ENCODE results near the gene APCDD1. TPM values are rescaled to one million over a fixed set of nuclear protein-coding genes. Genes with fewer than 3 reads are reported as not detected.
A peak's percentile ranks its signal among the peaks of the same experiment; 100 is the strongest.

Gene APCDD1
- total RNA-seq, 1 experiment from 2014 or later, result 0.54 TPM

DNA sequence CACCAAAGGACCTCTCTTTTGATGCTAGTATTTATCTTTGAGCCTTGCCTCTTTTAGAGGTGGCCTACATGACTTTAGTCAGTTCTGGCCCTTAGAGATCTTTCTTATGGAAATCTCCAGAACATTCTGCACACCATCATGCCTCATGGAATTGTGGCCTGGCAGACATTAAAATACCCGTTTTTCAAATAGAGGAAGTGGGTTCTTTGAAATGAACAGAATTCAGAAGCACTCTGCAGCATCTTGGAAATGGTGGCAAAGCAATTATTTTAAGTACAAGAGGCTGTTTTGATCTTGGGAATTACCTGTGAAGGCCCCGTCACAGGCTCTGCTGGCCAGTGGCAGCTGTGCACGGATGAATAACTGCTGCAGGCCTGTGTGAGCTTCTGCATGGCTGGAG is 40.7 kb upstream of the APCDD1 start:
- BruUV-seq (replicated peaks), result no TSS peak
- H3K9me3 Mint-ChIP-seq (ENCODE audit: unreplicated experiment), result no peaks in the 10 kb centered on the region
- peaks cover 39% of the 10 kb centered on the region for H3K4me1 Mint-ChIP-seq (ENCODE audit: insufficient read depth, unreplicated experiment)
- H3K27me3 Mint-ChIP-seq (ENCODE audit: insufficient read depth, unreplicated experiment), result no peaks in the 10 kb centered on the region
- no peak overlapping the region for H3K27ac Mint-ChIP-seq (ENCODE audit: low read depth, unreplicated experiment)
- ChIA-PET CTCF (interaction anchor here (1.0 kb wide), 1 partner anchor 19 kb away, joined by 3 read pairs; no protein-coding TSS in a partner anchor), POLR2A (interaction anchor here (0.5 to 2.4 kb wide), 10 partner anchors 8 to 457 kb away, joined by 3 to 10 read pairs (median 4); partner anchors contain the start of gene NAPG)
- intact Hi-C loops (cut with micrococcal nuclease), result no loop called here
- no peak for DNase-seq (ENCODE audit: unreplicated experiment)
- H3K36me3 Mint-ChIP-seq (ENCODE audit: insufficient read depth, unreplicated experiment), result no peaks in the 10 kb centered on the region
- TF ChIP-seq, protein P1, sequence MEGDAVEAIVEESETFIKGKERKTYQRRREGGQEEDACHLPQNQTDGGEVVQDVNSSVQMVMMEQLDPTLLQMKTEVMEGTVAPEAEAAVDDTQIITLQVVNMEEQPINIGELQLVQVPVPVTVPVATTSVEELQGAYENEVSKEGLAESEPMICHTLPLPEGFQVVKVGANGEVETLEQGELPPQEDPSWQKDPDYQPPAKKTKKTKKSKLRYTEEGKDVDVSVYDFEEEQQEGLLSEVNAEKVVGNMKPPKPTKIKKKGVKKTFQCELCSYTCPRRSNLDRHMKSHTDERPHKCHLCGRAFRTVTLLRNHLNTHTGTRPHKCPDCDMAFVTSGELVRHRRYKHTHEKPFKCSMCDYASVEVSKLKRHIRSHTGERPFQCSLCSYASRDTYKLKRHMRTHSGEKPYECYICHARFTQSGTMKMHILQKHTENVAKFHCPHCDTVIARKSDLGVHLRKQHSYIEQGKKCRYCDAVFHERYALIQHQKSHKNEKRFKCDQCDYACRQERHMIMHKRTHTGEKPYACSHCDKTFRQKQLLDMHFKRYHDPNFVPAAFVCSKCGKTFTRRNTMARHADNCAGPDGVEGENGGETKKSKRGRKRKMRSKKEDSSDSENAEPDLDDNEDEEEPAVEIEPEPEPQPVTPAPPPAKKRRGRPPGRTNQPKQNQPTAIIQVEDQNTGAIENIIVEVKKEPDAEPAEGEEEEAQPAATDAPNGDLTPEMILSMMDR (IDR thresholded peaks at IDR 0.05; ENCODE audit: unreplicated experiment), result no peak
- H3K4me3 Mint-ChIP-seq (ENCODE audit: unreplicated experiment), result no peak overlapping the region

DNA sequence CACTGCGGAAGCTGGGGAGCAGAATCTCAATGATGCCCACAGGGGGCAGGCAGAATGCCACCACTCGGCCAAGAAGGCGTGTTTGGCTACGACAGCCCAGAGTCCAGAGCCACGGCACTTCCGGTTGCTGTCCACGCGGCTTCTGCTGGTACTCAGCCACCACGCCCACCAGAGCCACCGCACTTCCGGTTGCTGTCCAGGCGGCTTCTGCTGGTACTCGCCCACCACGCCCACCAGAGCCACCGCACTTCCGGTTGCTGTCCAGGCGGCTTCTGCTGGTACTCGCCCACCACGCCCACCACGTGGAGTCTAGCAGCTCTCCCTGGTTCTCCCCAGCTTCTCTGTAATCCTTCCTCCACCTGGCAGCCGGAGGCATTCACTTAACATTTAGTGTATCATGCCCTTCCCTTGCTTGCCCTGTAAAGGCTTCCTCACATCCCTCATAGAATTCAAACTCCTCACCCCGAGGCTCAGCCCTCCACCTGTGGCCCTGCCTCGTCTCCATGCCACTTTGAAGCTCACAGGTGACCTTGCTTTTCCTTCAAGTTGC is 40.1 kb upstream of the APCDD1 start:
- Mint-ChIP-seq H3K9me3 (ENCODE audit: unreplicated experiment) (no peaks in the 10 kb centered on the region), H3K27me3 (ENCODE audit: insufficient read depth, unreplicated experiment) (no peaks in the 10 kb centered on the region), H3K27ac (ENCODE audit: low read depth, unreplicated experiment) (no peak overlapping the region), H3K4me1 (ENCODE audit: insufficient read depth, unreplicated experiment) (peaks cover 41% of the 10 kb centered on the region), H3K36me3 (ENCODE audit: insufficient read depth, unreplicated experiment) (no peaks in the 10 kb centered on the region), H3K4me3 (ENCODE audit: unreplicated experiment) (no peak overlapping the region)
- CTCF ChIA-PET, result interaction anchor here (0.6 kb wide), 1 partner anchor 1178 kb away, joined by 5 read pairs; no protein-coding TSS in a partner anchor
- intact Hi-C loops (cut with micrococcal nuclease), result no loop called here
- POLR2A ChIA-PET, result interaction anchor here (2.0 kb wide), 1 partner anchor 43 kb away, joined by 8 read pairs; no protein-coding TSS in a partner anchor
- TF ChIP-seq, protein P1 (IDR thresholded peaks at IDR 0.05; ENCODE audit: unreplicated experiment), result no peak
- no peak for DNase-seq (ENCODE audit: unreplicated experiment)
- BruUV-seq (replicated peaks), result no TSS peak

- BruUV-seq (replicated peaks), result no TSS peak
- H3K9me3 Mint-ChIP-seq (ENCODE audit: unreplicated experiment), result no peaks in the 10 kb centered on the region
Observed at GRCh38 chr18:10416065-10416464, 38.4 kb upstream of the APCDD1 start.

DNA sequence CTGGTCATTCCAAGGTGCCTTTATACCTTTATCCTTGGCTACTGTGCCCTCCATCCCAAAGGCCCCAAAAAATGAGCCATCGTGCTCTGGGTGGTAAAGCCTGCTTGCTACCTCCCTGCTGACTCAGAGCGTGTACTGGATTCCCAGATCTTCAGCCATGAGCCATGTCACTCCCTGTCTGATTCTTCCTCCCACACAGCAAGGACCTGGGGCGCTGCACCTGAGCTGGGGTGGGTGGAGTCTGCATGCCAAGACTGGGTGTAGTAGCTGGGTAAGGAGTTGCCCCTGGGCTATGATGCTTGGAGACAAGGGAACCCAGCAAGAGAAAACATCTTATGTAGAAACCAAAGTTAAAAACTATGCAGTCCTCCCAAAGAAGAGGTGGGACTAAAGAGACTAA is 37.2 kb upstream of the APCDD1 start:
- Mint-ChIP-seq H3K36me3 (ENCODE audit: insufficient read depth, unreplicated experiment) (peaks cover 6% of the 10 kb centered on the region), H3K4me1 (ENCODE audit: insufficient read depth, unreplicated experiment) (peaks cover 57% of the 10 kb centered on the region), H3K27me3 (ENCODE audit: insufficient read depth, unreplicated experiment) (no peaks in the 10 kb centered on the region), H3K4me3 (ENCODE audit: unreplicated experiment) (no peak overlapping the region), H3K9me3 (ENCODE audit: unreplicated experiment) (no peaks in the 10 kb centered on the region), H3K27ac (ENCODE audit: low read depth, unreplicated experiment) (peak overlapping the region; percentile 81)
- intact Hi-C loops (cut with micrococcal nuclease), result no loop called here
- no TSS peak for BruUV-seq (replicated peaks)
- ChIA-PET CTCF (interaction anchor here (0.6 to 1.3 kb wide), 3 partner anchors 10 to 467 kb away, joined by 3 to 4 read pairs (median 3); no protein-coding TSS in a partner anchor), POLR2A (interaction anchor here (0.6 to 1.3 kb wide), 4 partner anchors 16 to 89 kb away, joined by 3 to 5 read pairs (median 4); no protein-coding TSS in a partner anchor)
- peak; percentile 92 for DNase-seq (ENCODE audit: unreplicated experiment)
- TF ChIP-seq, protein P1 (IDR thresholded peaks at IDR 0.05; ENCODE audit: unreplicated experiment), result no peak

More at GRCh38 chr18:10416065-10416464, 38.4 kb upstream of the APCDD1 start:
- Mint-ChIP-seq H3K4me1 (ENCODE audit: insufficient read depth, unreplicated experiment) (peaks cover 54% of the 10 kb centered on the region), H3K27ac (ENCODE audit: low read depth, unreplicated experiment) (no peak overlapping the region), H3K4me3 (ENCODE audit: unreplicated experiment) (no peak overlapping the region), H3K27me3 (ENCODE audit: insufficient read depth, unreplicated experiment) (no peaks in the 10 kb centered on the region), H3K36me3 (ENCODE audit: insufficient read depth, unreplicated experiment) (peaks cover 6% of the 10 kb centered on the region)
- TF ChIP-seq, protein P1 (IDR thresholded peaks at IDR 0.05; ENCODE audit: unreplicated experiment), result no peak
- no peak for DNase-seq (ENCODE audit: unreplicated experiment)
- POLR2A ChIA-PET, result interaction anchor here (0.6 kb wide), 1 partner anchor 762 kb away, joined by 3 read pairs; no protein-coding TSS in a partner anchor
- CTCF ChIA-PET, result interaction anchor here (0.6 kb wide), 1 partner anchor 32 kb away, joined by 3 read pairs; no protein-coding TSS in a partner anchor
- intact Hi-C loops (cut with micrococcal nuclease), result no loop called here
